ENCODE data around the gene PIGH.
"Not testable (repeated sequence)": the region's sequence is repeated elsewhere in the genome, so short reads cannot be mapped to it uniquely, and the experiment has no call there.

PIGH gene

GRCh38 chr14:67609642-67610310, 9.7 kb upstream of the PIGH start:
- DNase-seq (ENCODE audit: low read depth in 2 of 2), result no peak

GRCh38 chr14:67607646-67608045, 7.6 kb upstream of the PIGH start:
- DNase-seq (ENCODE audit: low read depth in 2 of 2), result no peak

- DNase-seq (ENCODE audit: low read depth in 2 of 2), result no peak
These were observed 3.0 kb upstream of the PIGH start for GRCh38 chr14:67602995-67603545.

DNA sequence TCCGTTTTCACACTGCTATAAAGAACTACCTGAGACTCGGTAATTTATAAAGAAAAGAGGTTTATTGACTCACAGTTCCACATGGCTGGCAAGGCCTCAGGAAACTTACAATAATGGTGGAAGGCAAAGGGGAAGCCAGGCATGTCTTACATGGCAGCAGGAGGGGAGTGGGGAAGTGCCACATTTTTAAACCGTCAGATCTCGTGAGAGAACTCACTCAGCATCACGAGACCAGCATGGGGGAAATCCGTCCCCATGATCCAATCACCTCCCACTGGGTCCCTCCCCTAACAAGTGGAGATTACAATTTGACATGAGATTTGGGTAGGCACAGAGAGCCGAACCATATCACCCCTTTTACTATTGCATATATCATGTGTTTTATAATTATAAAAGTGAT, 2.0 kb upstream of the PIGH start:
- DNase-seq (ENCODE audit: low read depth in 2 of 2), result no peak

DNA sequence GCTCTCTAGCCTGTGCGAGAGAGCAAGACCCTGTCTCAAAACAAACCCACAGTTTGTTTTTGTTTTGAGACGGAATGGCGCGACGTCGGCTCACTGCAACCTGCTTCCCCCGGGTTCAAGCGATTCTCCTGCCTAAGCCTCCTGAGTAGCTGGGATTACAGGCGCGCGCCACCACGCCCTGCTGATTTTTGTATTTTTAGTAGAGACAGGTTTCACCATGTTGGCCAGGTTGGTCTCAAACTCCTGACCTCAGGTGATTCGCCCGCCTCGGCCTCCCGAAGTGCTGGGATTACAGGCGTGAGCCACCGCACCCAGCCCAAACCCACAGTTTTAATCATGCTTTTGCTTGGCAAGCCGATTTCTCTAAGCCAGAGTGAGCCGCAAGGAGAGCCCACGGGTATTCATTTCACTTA, 500 bp upstream of the PIGH start:
- not testable (repeated sequence) for DNase-seq (ENCODE audit: low read depth in 2 of 2)

DNA sequence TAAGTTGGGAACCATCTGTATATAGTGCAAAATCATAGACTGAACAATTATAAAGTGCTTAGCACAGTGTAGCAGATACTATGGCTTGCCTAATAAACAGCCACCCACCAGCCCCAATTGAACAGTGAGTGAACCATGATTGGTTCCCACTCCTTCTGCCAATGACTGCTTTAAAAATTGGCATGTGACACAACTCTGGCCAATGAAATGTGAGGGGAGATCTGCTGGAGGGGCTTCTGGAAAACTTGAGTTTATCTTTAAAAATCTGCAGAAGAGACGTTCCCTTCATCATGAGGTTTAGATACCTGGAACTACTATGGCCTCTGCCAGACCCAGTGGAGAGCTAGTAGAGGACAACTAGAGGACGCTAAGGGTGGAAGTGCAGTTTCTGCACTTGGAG, 4.7 kb downstream of the PIGH start:
- DNase-seq (ENCODE audit: low read depth in 2 of 2), result no peak

DNA sequence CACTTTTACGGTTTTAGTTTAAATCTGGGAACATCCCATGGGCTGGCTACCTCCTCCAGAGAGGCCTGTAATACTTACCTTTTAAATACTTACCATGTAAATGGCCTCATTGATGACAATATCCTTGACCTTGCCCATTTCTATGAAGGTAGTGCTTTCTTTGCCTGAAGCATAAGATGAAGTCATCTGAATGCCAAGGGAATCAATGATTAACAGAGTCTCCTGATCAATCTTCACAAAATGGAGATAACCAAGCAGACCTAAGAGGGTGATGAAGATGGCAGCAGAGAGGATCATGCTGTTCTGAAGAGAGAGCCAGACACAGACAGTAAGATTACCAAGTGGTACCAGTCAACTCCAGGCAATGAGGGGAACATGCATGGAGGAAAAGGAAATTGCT, 6.4 kb downstream of the PIGH start:
- DNase-seq (ENCODE audit: low read depth in 2 of 2), result not testable (repeated sequence)

DNA sequence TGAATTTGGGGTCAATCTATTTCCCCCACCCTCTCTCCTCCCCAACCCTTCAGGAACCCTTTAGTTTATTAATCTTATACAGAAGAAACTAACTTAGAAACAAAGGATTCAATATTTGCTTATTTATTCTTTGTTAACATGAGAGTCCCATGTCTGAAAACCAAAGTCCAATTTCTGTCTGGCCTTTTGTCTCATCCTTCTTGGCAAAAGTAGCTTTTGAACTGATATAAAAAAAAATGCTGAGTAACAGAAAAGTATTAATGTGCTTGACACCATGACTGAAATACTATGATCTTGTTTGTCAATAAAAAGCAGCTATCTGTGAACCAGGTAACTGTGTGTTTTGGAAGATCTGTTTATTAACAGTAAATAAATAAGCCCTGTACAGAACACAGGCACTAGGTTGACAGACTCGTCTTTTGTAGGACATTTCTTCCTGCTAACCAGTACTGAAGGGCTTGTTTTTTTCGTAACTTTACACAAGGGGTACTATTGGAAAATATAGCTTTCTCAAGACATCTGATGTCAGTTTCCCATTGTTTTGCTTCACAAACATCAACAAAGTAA, 10.8 kb downstream of the PIGH start:
- no peak for DNase-seq (ENCODE audit: low read depth in 2 of 2)

- DNase-seq (ENCODE audit: low read depth in 2 of 2), result no peak
These were observed 13.7 kb downstream of the PIGH start for GRCh38 chr14:67586369-67586768.

- DNase-seq (ENCODE audit: low read depth in 2 of 2), result no peak
These were observed 15.1 kb downstream of the PIGH start for GRCh38 chr14:67584978-67585377.

DNA sequence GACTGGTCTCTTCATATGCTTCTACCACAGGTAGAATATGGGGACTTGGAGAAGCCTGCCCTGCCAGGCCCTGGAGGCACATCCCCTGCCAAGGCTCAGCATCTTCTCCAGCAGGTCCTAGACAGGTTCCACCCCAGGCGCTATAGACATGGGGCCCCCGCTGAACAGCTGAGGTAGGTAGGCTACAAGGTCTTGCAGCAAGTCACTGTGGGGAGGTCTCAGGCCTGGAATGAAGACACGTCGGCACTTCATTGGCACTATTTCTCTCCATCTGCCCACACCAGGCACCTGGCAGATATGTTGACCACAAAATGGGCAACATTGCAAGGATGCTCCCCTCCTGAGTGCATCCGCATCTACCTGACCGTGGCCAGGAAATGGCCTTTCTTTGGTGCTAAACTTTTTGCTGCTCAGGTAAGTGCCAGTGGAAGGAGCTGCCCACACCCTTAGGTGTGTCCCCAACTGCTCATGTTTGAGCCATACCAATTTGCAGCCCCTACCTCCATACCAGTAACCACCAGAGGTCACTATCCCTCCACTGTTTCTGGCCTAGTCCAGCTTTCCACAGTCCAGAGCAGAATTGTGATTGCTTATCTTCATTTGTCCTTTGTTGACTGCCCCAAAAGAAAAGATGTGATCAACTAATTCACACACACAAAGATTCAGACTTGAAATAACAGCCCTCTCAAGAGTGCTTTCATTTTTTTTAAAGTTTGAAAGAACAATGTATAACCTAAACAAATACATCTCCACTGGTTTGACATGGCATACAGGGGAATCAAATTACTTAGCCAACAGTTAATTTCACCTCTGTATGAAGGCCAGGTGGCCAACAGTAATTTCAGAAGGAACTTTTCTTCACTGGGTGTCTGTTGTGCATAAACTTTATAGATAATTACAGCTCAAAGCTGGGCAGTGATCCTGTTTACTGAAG, 16.1 kb downstream of the PIGH start:
- no peak for DNase-seq (ENCODE audit: low read depth in 2 of 2)

GRCh38 chr14:67582061-67582460, 18.0 kb downstream of the PIGH start:
- no peak for DNase-seq (ENCODE audit: low read depth in 2 of 2)

- no peak for DNase-seq (ENCODE audit: low read depth in 2 of 2)
These were observed 18.4 kb downstream of the PIGH start for GRCh38 chr14:67581643-67582042.

DNA sequence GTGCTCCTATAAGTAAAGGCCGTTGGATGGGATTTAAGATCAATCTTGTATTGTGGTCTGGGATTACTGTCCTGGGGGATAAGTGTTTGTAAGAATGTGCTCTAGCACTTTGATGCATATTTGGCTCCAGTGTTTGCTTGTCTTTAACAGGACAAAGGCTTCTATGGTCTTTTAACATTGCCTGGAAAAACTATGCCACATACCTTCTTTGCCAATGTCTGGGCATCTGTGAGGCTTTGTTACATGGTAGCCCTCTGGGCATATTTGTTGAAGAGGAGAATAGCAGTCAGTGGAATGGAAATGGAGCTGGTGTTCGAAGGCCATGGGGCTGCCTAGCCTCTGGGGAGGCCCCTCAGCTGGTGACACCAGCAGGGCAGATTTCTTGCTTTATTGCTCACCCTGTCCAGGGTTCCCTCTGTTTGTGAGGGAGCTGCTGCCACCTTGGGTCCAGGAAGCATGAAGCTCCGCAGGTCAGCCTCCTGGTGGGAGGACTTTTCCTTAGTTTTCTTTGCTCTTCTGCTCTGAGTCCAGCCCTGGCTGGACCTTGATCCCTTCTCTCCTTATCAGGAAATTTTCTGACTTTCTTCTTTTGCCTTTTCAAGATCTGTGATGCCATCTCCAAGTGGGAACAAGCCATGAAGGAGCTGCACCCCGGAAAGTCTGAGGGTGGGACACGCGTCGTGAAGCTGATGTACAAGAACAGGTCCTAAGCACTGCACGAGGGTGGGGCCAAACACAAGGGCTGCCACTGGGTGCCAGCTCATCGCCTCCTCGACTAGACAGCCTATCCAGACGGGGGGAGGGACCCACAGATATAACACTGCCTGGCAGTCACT, 19.5 kb downstream of the PIGH start:
- DNase-seq (ENCODE audit: low read depth in 2 of 2), result no peak

- no peak for DNase-seq (ENCODE audit: low read depth in 2 of 2)
These were observed 20.4 kb downstream of the PIGH start for GRCh38 chr14:67579636-67580035.

DNA sequence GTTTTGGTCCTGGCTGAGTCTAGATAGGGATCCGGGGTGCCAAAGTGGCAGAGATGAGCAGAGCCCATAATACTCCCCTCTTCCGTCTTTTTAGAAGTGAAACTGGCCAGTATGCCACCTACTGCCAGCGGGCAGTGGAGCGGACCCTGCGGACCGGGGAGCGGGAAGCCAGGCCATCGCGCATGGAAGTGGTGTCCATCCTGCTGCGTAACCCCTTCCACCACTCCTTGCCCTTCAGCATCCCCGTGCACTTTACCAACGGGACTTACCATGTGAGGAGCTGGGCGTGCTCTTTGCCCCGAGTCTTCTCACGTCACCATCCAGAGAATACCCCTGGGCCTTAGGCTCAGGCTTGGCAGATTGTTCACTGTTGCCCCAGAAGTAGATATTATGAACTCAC, 21.0 kb downstream of the PIGH start:
- DNase-seq (ENCODE audit: low read depth in 2 of 2), result no peak

GRCh38 chr14:67577909-67578749, 21.9 kb downstream of the PIGH start:
- no peak for DNase-seq (ENCODE audit: low read depth in 2 of 2)

GRCh38 chr14:67577181-67577808, 22.8 kb downstream of the PIGH start:
- DNase-seq (ENCODE audit: low read depth in 2 of 2), result no peak

DNA sequence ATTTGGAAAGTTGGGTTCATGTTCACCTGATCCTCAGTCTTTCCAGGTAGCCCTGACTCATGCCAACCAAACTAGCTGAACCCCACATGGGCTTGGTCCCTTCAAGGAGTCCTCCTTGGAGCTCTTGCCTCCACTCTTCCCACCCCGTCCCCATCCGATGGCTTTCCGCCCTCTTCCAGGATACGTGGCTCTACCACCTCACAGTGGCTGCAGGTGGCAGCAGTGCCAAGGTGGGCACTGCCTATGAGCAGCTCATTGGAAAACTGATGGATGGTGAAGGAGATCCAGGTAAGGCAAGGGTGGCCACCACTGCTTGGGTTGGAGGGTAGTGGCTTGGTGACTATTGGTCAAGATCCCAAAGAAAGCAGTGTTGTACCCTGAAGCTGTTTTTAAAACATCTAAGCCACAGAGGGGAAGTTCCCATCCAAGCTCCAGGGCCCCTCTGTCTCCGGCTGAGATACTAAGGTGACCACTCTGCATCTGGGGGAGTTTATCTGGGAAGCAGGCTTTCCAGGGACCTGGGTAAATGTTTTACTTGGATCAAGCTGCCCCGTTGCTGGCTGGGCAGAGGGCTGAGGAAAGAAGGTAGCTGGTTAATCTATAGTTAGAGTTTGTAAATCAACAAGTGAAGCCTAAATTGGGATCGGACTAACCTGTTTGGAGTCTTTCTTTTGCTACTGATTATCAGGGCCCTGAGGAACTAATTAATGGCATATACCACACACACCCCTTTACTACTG, 23.7 kb downstream of the PIGH start:
- DNase-seq (ENCODE audit: low read depth in 2 of 2), result no peak

Data from fibroblast of skin of left biceps (primary cell).